ENCODE measurements around the gene CAMK4. TPM values are rescaled to one million over a fixed set of nuclear protein-coding genes. Genes with fewer than 3 reads are reported as not detected.

The CAMK4 gene
- total RNA-seq, 1 donor from 2014 or later = 11.2 TPM

DNA sequence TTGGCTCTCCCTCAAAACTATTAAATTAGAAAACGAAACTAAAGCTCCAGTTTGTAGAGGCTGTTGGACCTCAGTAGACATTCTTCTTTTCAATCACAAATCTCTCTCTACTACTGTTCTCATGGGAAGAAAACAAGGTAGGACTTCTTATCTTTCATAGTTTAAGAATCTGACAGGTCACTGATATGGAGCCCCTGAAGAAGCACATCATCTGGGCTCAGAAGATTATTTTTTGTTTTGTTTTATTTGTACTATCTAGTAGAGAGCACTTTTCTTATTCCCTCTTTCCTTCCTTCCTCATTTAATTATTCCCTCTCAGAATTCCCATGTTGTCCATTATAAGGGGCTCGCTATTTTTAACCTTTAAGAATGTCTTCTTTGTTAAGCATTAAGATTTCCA is 261.9 kb downstream of the CAMK4 start:
- DNase-seq (ENCODE audit: extremely low spot score, unreplicated experiment) = no peak
- Mint-ChIP-seq H3K4me3 (no peak overlapping the region), H3K4me1 (ENCODE audit: unreplicated experiment) (peaks cover 5% of the 10 kb centered on the region), H3K9me3 (no peaks in the 10 kb centered on the region), H3K36me3 (no peaks in the 10 kb centered on the region), H3K27me3 (no peaks in the 10 kb centered on the region), H3K27ac (no peak overlapping the region)
- TF ChIP-seq, protein P1, sequence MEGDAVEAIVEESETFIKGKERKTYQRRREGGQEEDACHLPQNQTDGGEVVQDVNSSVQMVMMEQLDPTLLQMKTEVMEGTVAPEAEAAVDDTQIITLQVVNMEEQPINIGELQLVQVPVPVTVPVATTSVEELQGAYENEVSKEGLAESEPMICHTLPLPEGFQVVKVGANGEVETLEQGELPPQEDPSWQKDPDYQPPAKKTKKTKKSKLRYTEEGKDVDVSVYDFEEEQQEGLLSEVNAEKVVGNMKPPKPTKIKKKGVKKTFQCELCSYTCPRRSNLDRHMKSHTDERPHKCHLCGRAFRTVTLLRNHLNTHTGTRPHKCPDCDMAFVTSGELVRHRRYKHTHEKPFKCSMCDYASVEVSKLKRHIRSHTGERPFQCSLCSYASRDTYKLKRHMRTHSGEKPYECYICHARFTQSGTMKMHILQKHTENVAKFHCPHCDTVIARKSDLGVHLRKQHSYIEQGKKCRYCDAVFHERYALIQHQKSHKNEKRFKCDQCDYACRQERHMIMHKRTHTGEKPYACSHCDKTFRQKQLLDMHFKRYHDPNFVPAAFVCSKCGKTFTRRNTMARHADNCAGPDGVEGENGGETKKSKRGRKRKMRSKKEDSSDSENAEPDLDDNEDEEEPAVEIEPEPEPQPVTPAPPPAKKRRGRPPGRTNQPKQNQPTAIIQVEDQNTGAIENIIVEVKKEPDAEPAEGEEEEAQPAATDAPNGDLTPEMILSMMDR (conservative IDR thresholded peaks at IDR 0.05) = no peak

DNA sequence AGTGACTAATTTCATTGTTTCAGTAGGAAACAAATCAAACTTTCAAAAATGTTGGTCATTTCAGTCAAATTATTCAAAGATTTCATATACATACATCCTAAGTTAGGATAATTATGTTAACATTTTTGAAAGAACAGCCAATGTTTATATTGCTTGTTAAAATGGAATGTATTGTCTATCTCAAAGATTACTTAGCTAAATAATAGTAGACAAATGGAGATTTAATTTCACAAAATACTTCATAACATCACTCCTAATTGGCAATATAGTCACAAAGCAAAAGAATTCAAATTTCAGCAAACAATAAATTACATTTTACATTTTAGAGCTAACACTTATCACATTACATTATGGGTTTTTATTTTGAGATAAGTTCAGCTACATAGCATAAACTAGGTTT is 262.7 kb downstream of the CAMK4 start:
- no peak for DNase-seq (ENCODE audit: extremely low spot score, unreplicated experiment)
- Mint-ChIP-seq H3K36me3 (no peaks in the 10 kb centered on the region), H3K9me3 (no peaks in the 10 kb centered on the region), H3K27ac (no peak overlapping the region), H3K4me1 (ENCODE audit: unreplicated experiment) (peaks cover 5% of the 10 kb centered on the region), H3K4me3 (no peak overlapping the region), H3K27me3 (no peaks in the 10 kb centered on the region)
- TF ChIP-seq, protein P1 (conservative IDR thresholded peaks at IDR 0.05) = no peak

DNA sequence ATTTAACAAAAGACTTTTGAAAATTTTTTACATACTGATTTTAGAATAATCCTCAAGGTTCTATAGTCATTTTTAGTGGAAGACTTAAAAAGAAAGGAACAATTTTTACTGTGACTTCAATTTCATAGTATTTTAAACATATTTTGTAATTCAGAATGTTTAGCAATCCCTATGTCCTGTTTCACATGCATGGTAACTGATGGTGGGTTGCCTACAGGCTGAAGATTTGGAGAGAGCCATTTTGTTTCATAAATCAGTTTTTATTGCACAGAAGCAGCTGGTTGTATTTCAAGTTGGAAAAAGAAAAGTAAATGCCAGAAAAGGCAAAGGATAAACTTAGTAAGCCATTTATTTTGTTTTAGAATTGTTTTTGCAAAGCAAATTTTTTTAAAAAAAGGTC is 264.2 kb downstream of the CAMK4 start:
- Mint-ChIP-seq H3K36me3 (peaks cover 4% of the 10 kb centered on the region), H3K4me3 (no peak overlapping the region), H3K27ac (no peak overlapping the region), H3K4me1 (ENCODE audit: unreplicated experiment) (peaks cover 5% of the 10 kb centered on the region), H3K9me3 (no peaks in the 10 kb centered on the region), H3K27me3 (no peaks in the 10 kb centered on the region)
- no peak for DNase-seq (ENCODE audit: extremely low spot score, unreplicated experiment)
- TF ChIP-seq, protein P1 (conservative IDR thresholded peaks at IDR 0.05) = no peak

DNA sequence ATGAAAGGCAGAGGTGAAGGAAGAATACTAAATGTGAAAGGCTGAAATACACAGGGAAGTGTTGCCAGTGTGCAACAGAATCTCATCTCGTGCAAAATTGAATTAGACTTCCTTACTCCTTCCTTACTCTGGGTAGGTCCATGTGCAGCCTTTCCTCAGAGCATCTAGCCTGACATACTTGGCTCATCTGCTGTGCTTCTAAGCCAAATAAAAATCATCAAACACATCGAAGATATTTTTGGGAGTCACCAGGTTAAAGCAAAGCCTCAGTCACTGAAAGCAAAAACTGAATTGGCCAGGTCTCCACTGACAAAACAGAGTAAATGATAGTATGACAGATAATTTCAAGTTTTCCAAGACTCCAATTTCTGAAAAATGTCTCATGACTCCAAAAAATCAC is 268.8 kb downstream of the CAMK4 start:
- peak overlapping the region; percentile 91 for H3K27ac Mint-ChIP-seq

DNA sequence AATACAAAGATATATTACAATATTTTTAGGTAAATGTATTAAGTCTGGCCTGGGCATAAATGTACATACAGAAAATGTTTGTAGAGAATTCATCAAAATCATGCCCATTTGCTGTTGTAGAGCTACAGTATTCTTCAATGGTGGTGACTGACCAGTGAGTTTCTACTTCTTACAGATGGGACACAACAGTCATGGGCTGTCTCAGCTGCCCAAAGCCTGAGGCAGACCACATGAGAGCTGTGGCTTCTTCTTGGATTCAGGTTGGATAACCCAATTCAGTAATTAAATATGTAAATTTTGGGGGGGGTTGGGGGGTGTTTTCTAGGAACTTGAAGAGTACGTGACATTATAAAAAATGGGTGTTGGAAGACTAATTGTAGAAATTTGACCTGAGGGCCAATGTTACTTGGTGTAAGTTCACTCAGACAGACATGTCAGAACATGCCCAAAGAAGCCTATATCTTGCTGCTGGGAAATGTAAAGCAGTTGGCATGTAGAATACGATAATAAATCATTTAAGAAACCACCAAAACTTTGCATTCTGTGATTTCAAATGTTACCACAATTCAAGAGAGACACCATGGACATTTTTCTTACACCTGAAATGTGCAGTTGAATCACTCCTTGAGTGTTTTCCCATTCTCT is 270.3 kb downstream of the CAMK4 start:
- H3K27ac Mint-ChIP-seq = peak overlapping the region; percentile 91
- no peaks in the 10 kb centered on the region for H3K9me3 Mint-ChIP-seq
- no peak overlapping the region for H3K4me3 Mint-ChIP-seq
- peaks cover 15% of the 10 kb centered on the region for H3K36me3 Mint-ChIP-seq
- peaks cover 7% of the 10 kb centered on the region for H3K4me1 Mint-ChIP-seq (ENCODE audit: unreplicated experiment)
- TF ChIP-seq, protein P1 (conservative IDR thresholded peaks at IDR 0.05) = no peak
- no peaks in the 10 kb centered on the region for H3K27me3 Mint-ChIP-seq
- no peak for DNase-seq (ENCODE audit: extremely low spot score, unreplicated experiment)

More for the DNA sequence above, 268.8 kb downstream of the CAMK4 start:
- DNase-seq (ENCODE audit: extremely low spot score, unreplicated experiment) = no peak
- Mint-ChIP-seq H3K36me3 (peaks cover 10% of the 10 kb centered on the region), H3K4me1 (ENCODE audit: unreplicated experiment) (peaks cover 7% of the 10 kb centered on the region), H3K27me3 (no peaks in the 10 kb centered on the region), H3K9me3 (no peaks in the 10 kb centered on the region), H3K4me3 (no peak overlapping the region)
- TF ChIP-seq, protein P1 (conservative IDR thresholded peaks at IDR 0.05) = no peak

Data from type B pancreatic cell (in vitro differentiated cells).